AG04449 (cell line): Measurements from ENCODE around the gene KLF16.
A peak's percentile ranks its signal among the peaks of the same experiment; 100 is the strongest.

Experiments
- CTCF ChIA-PET: fragments of 350-600 bp; formaldehyde crosslinking; extraction: SDS; loops from one replicate; lab custom pipeline; 2021; ENCODE audit warnings: antibody characterized with exemption; lab: Yijun Ruan, JAX
- POLR2A ChIA-PET: fragments of 400-600, 350-600 bp; formaldehyde crosslinking; extraction: SDS; loops from one replicate; lab custom pipeline; 2020; ENCODE audit warnings: antibody characterized with exemption, inconsistent platforms; lab: Yijun Ruan, JAX
- DNase-seq: peaks from one replicate; pipeline ENCODE4 v3.0.0-alpha.2; 2010; ENCODE audit warnings: low read depth, low spot score
- H3K4me3 ChIP-seq: 2 replicates; pipeline ENCODE4 v1.5.1; 2011; ENCODE audit warnings: low read depth, mild to moderate bottlenecking, control low read depth, low read length
- TF ChIP-seq, protein P1 (sequence below): IDR thresholded peaks from one replicate; pipeline ENCODE4 v1.5.1; 2011; ENCODE audit warnings: mild to moderate bottlenecking, moderate library complexity, low read length, control low read depth, inconsistent platforms; ENCODE audit not compliant: insufficient read depth; ENCODE audit errors: missing control alignments

The KLF16 gene

DNA sequence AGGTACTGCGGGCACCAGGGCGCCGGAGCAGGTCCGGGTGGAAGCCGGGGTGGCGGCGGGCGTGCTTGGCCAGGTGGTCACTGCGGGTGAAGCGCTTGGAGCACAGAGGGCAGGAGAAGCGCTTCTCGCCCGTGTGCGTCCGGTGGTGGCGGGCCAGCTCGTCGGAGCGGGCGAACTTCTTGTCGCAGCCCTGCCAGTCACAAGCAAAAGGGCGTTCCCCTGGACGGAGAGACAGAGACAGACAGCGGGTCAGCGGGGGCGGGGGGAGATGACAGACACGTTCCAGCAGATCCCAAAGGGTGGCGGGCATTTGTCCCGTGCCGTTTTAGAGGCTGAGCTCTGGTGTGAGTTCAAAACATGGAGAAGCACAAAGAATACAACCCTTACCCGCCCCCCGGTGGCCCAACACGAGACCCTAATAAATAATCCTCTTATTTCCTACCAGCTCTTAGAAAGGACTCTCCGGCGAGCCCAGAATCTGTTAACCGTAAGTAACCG is 8.8 kb downstream of the KLF16 start:
- POLR2A ChIA-PET = no interaction called here
- peak overlapping the region; percentile 42 for H3K4me3 ChIP-seq
- DNase-seq = no peak
- CTCF ChIA-PET = interaction anchor here (1.3 to 4.1 kb wide), 5 partner anchors 8 to 17 kb away, joined by 3 to 14 read pairs (median 6); no protein-coding TSS in a partner anchor
- TF ChIP-seq, protein P1, sequence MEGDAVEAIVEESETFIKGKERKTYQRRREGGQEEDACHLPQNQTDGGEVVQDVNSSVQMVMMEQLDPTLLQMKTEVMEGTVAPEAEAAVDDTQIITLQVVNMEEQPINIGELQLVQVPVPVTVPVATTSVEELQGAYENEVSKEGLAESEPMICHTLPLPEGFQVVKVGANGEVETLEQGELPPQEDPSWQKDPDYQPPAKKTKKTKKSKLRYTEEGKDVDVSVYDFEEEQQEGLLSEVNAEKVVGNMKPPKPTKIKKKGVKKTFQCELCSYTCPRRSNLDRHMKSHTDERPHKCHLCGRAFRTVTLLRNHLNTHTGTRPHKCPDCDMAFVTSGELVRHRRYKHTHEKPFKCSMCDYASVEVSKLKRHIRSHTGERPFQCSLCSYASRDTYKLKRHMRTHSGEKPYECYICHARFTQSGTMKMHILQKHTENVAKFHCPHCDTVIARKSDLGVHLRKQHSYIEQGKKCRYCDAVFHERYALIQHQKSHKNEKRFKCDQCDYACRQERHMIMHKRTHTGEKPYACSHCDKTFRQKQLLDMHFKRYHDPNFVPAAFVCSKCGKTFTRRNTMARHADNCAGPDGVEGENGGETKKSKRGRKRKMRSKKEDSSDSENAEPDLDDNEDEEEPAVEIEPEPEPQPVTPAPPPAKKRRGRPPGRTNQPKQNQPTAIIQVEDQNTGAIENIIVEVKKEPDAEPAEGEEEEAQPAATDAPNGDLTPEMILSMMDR = no peak

DNA sequence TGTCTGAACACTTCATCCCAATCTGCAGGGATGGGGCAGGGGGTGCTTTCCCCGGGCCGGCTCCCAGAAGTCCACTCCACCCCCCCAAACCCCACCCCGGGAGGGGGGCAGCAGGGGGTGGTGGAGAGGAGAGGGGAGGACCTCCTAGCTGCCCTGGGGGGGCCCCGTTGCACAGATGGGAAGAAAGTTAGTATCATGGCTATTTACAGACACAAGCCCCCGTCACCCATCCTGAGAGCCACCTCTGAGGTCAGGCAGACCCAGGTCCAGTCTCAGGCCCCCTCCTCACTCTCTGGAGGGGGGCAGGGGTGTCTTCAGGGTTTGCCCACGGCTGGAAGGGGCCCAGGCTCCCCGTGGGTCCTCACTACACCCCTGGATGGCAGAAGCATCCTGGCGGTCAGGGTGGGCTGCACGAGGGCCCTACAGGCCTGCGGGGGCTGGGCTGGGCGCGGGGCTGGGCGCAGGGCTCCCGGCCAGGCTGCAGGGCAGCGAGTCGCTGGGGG is 9.3 kb downstream of the KLF16 start:
- TF ChIP-seq, protein P1 = no peak
- ChIA-PET CTCF (interaction anchor here (0.6 to 4.1 kb wide), 8 partner anchors 10 to 50 kb away, joined by 3 to 14 read pairs (median 6); no protein-coding TSS in a partner anchor), POLR2A (no interaction called here)

DNA sequence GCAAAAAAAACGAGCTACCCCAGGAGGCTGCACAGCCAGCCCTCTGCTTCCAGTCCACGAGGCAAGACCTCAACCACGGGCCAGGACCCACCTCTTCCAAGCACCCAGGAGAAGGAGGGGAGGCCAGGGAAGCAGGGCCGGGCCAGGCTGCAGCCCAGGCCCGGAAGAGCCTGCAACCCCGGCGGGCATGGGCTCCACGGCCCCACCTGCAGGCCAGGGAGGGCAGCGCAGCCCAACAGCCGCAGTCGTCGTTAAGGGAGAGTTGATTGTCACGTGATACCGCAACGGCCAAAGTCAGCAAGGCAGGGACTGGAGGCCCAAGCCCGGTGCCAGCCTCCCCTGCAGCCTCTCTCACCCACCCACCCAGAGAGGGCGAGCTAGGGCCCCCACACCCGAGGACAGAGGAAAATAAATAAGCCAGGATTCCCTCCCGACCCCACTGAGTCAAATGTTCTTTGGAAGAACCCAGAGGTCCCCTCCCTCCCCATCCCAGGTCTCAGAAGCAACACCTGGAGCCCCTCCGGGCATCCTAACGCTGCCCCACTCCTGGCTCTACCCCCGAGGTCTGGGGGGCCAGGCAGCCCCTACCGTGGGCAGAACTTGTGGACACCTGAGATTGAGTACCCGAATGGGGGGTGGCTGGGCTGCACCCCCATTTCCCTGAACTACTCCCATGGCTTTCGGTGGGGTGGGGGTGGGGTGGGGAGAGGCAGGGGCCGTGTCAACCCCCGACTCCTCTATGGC is 9.9 kb downstream of the KLF16 start:
- no peak overlapping the region for H3K4me3 ChIP-seq
- ChIA-PET POLR2A (no interaction called here), CTCF (interaction anchor here (0.6 to 4.1 kb wide), 10 partner anchors 10 to 51 kb away, joined by 3 to 14 read pairs (median 4); no protein-coding TSS in a partner anchor)
- no peak for DNase-seq
- TF ChIP-seq, protein P1 = peak; percentile 99

More for the DNA sequence above, 9.3 kb downstream of the KLF16 start:
- no peak for DNase-seq
- H3K4me3 ChIP-seq = no peak overlapping the region

DNA sequence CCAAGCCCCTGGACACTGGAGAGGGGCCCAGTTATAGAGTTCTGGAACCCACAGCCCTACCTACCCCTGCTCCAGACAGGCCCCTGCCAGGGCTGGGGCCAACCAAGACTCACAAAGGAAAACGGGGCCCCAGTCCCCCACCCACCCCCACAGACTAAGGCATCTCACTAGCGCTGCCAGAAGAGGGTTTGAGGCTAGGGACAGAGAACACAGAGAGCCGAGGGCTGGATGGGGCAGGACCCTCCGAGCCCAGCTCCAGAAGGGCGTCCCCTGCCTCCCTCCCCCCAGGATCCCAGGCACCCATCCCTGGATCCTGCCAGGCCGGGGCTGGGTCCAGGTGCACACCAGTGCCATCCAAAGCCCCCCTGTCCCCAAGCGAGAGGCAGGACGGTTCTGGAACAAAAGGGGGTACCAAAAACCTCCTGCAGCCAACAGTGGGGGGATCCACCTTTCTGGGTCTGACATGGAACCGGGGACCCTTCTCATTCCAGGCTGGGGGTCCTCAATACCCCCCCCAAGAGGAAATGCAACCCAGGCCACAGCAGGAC is 10.7 kb downstream of the KLF16 start:
- no peak for DNase-seq
- CTCF ChIA-PET = interaction anchor here (0.7 to 4.1 kb wide), 6 partner anchors 9 to 39 kb away, joined by 3 to 14 read pairs (median 6); no protein-coding TSS in a partner anchor
- TF ChIP-seq, protein P1 = no peak
- H3K4me3 ChIP-seq = no peak overlapping the region
- POLR2A ChIA-PET = no interaction called here

DNA sequence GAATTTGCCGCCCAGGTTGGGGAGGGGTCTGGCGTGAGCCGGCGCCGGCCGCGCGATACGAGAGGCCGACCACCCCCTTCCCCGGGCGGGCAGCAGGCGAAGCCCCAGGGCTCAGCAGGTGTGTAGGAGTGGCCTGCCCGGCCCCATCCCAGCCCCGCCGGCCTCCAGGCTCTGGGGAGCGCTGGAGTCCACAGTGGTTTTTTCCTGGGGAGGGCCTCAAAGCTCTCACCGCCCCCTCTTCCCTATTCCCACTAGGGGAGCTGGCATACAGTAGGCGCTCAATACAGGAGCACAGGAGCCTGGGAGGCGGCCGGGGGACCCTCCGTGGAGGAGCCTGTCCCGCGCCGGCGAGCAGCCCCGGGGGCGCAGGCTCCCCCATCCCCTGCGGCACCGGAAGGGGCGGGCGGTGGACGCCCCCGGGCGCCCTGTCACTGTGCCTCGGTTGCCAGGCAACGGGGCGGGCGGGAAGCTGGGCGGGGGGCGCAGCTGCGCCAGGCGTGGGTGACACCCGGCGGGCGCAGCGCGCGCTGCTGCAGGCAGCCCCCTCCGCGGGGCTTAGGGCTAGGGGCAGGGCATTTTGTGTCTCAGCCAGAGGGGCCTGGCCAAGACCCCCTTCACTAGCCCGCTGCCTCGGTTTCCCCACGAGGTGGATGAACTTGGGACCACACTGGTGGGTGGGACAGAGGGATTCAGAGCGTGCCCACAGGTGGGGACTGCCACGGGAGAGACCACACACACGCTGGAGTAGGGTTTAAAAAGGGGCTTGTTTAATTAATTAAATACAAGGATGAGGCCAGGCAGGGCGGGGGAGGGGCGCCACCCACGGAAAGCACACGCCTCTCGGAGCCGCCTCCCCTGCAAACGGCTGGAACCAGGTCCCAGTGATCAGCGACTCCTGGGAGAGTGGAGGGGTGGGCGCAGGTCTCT is 11.5 kb downstream of the KLF16 start:
- POLR2A ChIA-PET = no interaction called here
- H3K4me3 ChIP-seq = no peak overlapping the region
- DNase-seq = no peak
- CTCF ChIA-PET = interaction anchor here (0.9 to 4.1 kb wide), 4 partner anchors 8 to 26 kb away, joined by 4 to 57 read pairs (median 10); no protein-coding TSS in a partner anchor
- TF ChIP-seq, protein P1 = no peak
